RPMI8226 (cell line): Measurements from ENCODE around the gene MBD3.
"Not testable (repeated sequence)": the region's sequence is repeated elsewhere in the genome, so short reads cannot be mapped to it uniquely, and the experiment has no call there.

Source experiments
- DNase-seq: peaks from one replicate; pipeline ENCODE4 v3.0.0-alpha.2; 2015

MBD3 gene

DNA sequence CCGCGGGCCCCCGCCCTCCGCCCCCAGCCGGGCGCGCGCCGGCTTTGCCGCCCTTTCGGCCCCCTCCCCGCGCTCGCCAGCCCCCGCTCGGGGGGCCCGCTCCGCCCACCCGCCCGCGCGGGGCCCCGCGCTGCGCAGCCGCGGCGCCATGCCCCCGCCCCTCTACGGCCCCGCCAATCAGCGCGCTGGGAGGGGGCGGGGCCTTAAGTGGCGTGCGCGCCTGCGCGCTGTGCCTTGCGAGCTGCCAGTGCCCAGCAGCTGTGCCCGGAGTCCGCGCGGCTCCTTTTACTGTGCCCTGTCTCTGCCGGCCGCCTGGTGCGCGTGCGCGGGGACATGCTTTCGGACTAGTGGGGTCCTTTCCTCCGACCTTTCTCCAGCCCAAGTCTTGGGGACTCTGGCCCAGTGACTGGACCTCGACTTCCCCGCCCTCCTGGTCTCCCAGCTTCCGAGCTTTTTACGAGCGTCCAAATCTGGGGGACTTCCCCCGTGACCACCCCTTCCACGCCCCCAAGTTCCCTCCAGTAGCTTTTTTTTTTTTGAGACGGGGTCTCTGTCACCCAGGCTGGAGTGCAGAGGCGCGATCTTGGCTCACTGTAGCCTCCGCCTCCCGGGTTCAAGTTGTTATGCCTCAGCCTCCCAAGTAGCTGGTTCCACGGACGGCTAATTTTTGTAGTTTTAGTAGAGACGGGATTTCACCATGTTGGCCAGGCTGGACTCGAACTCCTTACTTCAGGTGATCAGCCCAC lies at the start of gene MBD3:
TSS of gene MBD3 (minus strand) at position 111 of the 746 bp plus-strand sequence. CDS start 234 bp downstream, outside the sequence.
- peak; percentile 96 for DNase-seq

GRCh38 chr19:1640893-1641448 lies 48.3 kb upstream of the MBD3 start:
- DNase-seq = not testable (repeated sequence)

DNA sequence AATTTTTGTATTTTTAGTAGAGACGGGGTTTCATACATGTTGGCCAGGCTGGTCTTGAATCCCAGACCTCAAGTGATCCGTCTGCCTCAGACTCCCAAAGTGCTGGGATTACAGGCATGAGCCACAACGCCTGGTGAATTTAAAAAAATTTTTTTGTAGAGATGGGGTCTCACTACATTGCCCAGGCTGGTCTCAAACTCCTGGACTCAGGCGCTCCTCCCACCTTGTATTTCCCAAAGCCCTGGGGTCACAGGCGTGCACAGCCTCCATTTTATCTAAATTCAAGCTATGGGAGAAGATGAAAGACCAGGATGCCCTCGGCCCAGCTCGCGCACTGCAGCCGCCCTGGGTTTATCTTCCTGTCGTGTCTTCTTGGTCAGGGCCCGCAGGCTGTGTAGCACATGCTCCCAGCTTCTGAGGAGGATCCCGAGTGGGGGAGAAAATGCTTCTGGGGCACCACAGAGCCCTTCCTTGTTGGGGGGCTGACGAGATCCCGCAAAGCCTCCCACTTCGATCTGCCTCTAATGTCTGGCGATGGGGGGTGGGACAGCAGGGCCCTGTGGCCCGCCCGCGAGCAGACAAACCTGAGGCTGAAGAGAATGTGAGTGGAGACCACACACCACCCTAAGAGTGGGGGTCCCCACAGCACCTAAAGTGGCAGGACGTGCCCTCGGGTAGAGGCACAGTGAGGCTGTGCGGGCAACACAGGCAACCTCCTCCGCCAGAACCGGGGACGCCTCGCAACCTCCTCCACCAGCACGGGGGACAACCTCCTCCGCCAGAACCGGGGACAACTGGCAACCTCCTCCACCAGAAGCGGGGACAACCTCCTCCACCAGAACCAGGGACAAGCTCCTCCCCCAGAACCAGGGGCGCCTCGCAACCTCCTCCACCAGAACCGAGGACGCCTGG lies 43.9 kb upstream of the MBD3 start:
- no peak for DNase-seq

- DNase-seq = no peak
Observed at GRCh38 chr19:1634938-1635243, 42.2 kb upstream of the MBD3 start.

GRCh38 chr19:1634242-1634937 lies 41.7 kb upstream of the MBD3 start:
- DNase-seq = no peak

DNA sequence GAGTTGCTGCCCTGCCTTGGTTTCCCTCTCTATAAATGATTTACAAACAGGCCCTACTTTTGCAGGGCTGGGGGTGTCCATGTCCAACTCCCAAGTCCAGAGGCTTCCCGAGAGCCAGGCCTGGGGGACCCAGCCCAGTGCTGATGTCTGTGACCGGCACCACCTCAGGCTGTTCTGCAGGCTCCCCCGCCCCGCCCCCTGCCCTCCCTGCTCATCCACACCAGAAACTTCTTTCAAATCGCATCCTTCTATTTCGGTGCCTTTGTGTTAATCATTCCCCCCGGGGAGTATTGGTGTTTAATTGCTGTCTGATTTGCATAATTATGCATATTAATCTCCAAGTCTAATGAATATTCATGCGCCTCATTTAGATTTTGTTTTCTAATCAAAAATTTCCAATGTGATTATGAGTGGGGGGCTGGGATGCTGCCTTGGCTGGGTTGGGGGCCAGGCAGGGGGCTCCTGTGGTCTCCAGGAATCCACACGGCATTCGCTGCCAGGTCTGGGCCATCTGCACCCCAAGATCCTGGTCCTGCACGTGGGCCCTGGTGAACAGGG lies 40.7 kb upstream of the MBD3 start:
- no peak for DNase-seq

GRCh38 chr19:1632462-1633268 lies 40.0 kb upstream of the MBD3 start:
- DNase-seq = no peak

DNA sequence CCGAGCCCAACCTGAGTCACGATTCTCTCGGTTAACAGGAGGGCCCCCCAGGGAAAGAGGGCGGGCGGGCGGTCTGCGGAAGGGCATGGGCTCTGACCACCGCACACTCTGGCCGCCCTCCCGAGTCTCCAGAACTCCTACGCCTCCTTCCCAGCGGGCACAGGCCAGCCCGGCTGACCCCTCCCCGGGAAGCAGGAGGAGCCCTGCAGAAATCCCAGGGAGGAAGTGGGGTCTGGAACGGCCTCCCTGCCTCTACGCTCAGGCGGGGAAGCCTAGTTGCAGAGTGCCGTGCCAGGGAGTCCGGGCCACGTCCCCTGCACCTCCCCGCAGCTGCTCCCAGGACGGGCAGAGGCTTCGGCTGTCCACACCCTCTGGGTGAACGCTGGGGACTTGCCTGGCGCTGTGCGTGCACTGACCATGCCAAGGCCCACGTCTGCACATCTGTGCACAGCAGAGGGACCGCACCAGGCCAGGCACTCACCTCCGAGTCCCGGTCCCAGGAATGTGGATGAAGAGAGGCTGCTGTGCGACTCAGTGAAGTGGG lies 39.0 kb upstream of the MBD3 start:
- no peak for DNase-seq

- DNase-seq = no peak
Observed at GRCh38 chr19:1630811-1631210, 38.1 kb upstream of the MBD3 start.

DNA sequence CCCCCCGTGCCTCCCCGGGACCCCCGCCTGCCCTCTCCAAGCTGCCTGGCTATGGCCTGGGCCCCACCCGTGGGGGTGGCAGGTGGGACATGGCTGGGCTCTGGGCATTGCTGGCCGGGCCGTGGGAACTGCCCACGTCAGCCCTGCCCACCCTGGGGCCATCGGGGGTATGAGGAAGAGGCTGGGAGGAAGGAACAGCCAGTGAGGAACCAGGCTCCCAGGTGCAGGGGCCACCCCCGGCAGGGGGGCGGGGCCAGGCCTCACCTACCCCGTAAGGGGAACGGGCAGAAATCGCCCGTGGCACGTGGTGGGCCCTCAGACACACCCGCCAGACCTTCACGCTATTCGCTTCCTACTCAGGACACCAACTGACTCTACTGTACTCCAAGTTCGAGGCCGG lies 37.3 kb upstream of the MBD3 start:
- DNase-seq = no peak

DNA sequence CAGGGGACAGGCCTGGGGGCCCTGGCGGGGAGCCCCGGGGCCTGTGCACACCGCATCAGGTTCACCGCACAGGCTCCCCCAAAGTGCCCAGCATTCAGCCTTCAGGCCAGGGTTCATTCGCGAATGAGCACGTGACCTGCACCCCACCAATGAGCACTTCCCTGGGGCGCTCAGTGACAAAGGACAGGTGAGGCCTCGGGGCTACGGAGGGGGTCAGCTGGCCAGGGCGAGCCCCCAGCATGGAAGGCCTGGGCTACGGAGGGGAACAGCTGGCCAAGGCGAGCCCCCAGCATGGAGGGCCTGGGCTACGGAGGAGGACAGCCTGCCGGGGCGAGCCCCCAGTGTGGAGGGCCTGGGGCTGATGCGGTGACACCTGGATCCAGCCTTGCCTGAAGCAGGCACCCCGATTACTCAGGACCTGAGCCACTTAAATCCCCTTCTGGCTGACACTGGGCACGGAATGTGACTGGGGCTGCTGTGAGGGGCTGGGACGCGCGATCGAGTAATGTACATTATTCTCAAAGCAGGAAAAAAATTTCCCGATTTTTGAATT lies 36.7 kb upstream of the MBD3 start:
- no peak for DNase-seq

DNA sequence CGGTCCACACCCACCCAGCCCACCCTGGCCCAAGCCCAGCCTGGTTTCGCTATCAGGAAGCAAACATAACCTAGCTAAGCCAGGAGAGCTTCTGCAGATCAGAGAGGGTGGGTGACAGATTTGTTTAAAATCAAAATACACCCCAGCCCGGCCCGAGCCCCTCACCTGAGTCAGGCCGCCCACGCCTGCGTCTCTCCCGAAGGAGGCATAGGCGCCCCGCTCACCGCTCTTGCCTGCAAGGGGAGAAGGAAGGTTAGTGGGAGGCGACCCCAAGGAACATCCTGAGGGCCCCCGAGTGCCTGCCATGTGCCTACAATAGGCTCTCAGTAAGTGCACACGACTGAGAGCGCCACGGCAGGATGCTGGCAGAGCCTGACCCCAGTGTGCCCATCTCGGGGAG lies 34.5 kb upstream of the MBD3 start:
- DNase-seq = no peak

DNA sequence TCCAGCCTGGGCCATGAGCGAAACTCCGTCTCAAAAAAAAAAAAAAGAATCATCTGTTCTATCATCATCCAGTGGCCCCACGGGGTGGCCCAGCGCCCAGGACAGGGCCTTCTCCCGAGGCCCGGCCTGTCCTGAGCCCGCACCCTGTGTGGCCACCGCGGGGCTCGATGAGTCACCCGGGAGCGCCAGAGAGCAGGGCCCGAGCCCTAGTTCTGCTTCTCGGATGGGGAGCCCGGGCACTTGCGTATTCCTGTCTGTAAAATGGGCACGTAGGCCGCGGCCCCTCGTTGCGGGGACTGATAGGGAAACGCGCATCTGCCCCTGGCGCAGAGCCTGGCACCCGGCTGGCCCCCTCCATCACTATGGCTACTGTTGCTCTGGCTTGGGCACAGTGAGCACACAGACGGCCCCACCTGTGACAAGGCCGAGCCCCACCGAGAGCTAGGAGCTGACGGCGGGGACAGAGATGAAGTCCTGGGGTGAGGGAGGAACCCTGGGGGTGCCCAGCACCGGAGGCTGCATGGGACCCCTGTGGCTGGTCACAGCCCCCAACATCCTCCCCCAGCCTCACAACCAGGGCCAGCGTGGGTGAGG lies 33.8 kb upstream of the MBD3 start:
- no peak for DNase-seq

DNA sequence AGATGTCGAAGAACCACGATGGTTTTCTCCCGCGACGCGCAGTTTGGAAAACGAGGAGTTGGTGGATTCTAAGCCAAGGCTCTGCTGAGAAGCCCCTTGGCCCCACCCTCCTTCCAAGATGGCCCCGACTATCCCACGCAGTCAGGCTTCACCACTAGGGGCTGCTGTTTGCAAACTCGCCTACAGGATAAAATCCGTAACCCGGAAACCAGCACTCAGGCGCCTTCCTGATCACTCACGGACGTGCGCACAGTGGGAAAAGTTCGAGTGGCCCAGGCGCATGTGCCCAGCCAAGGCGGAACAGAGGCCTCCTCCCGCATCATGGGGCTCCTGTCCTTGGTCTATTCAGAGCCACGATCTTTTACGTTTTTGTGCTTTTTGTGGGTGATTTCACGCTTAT lies 31.8 kb upstream of the MBD3 start:
- DNase-seq = peak; percentile 28

GRCh38 chr19:1622541-1622940 lies 29.9 kb upstream of the MBD3 start:
- DNase-seq = no peak

DNA sequence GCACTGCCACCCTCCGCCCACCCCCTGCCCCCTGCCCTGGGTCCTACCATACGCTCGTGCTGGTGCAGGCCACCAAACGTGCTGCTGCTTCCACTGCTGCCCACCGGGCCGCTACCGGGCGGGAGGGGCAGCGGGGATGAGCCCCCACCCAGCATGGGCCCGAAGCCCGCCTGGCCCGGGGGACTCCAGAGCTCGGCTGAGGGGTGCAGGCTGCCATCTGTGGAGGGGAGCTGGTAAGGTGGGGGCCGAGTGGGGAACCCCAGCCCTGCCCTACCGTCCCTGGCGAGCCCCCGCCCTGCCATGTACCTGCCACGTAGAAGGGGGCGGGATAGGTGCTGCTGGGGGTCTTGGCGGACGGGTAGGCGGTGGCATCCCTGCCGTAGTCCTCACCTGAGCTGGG lies 29.3 kb upstream of the MBD3 start:
- DNase-seq = no peak

DNA sequence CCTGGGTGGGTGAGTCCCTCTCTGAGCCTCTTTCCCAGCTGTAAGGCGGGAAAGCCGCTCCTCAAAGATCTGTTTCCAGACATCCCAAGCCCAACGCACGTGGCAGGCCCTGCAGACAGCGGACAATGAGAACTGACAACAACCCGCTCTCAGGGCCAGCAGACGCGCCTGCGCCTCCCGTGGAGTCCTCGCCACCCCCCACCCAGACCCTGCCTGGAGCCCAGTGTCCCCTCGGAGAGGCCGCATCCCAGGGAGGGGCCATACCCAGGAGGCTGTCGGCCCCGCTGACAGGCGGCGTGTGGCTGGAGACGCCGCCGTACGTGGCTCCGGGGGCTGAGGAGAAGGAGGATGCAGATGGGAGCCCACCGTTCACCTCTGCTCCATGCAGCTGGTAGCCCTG lies 28.9 kb upstream of the MBD3 start:
- no peak for DNase-seq

GRCh38 chr19:1621021-1621420 lies 28.4 kb upstream of the MBD3 start:
- DNase-seq = no peak

DNA sequence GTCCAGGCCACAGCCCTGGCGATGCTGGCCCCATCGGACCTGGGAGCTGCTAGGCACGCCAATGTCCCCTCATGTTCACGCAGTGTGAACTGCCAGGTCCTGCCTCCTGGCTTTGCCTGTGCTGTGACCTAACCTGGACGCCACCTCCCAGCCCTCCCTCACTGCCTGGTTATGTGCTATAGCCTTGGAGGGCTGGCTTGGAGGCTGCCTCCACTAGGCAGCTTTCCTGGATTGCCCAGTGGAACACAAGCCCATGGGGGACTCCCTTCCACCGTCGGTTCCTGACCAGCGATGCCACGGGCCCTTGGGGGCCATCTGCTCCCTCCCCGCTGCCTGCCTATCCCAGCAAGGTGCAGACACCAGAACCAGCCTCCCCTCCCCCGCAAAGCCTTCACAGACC lies 27.8 kb upstream of the MBD3 start:
- DNase-seq = no peak

DNA sequence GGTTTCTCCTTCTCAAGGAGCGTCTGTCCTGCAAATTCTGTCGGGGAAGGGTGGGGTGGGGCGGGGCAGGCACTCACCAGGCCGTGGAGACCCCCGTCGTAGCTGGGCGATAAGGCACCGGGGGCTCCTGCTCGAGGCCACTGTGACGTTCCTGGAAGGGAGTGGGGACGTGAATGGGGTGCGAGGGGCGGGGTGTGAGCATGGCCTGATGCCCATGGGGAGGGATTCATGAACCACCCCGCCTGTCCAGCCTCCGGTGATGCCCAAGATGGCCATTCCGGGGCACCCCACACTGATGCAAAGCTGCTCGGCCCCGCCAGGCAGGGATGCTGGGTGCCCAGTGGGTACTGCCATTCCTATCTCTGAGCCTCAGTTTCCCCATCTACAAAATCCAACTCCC lies 27.0 kb upstream of the MBD3 start:
- DNase-seq = no peak

DNA sequence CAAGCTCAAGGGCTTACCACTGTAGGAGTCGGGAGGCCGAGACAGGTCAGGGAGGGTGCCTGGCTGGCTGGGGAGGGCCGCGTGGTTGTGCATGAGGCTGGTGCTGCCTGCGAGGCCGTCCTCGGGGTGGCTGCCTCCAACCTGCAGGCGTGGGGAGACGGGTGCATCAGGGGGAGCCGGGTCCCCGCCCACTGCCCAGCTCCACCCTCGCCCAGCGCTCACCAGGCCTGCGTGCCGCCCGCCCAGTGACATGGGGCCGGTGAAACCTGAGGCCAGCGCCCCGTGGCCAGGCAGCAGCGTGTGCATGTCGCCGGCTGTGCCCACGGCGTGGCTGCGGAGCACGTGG lies 26.4 kb upstream of the MBD3 start:
- no peak for DNase-seq
